NCI-H1930 (cell line): Measurements from ENCODE around the gene NACC2.

ENCODE experiments used
- DNase-seq, 2 experiments: peaks; one replicate each; lab custom pipeline; 2025; lab: John Stamatoyannopoulos, UW

Gene NACC2

GRCh38 chr9:135958485-135958884 lies 136.6 kb downstream of the NACC2 start:
- no peak for DNase-seq

- DNase-seq = no peak
These were observed 137.7 kb downstream of the NACC2 start for GRCh38 chr9:135957431-135957830.

- DNase-seq = no peak
These were observed 138.3 kb downstream of the NACC2 start for GRCh38 chr9:135956802-135957174.
